Nephron progenitor cell (in vitro differentiated cells): Measurements from ENCODE around the gene RARB.

Experiments
- DNase-seq: peaks from one replicate; pipeline ENCODE4 v3.0.0; 2021
- H3K27ac Mint-ChIP-seq: 2 replicates; pipeline ENCODE4 v1.8.0; 2021; ENCODE audit warnings: mild to moderate bottlenecking, moderate library complexity, mixed read lengths
- H3K27me3 Mint-ChIP-seq: 2 replicates; pipeline ENCODE4 v1.8.0; 2021; ENCODE audit warnings: mild to moderate bottlenecking, low read depth, mixed read lengths; ENCODE audit not compliant: poor library complexity
- H3K36me3 Mint-ChIP-seq: 2 replicates; pipeline ENCODE4 v1.8.0; 2021; ENCODE audit warnings: low read depth, mixed read lengths
- H3K4me1 Mint-ChIP-seq: 2 replicates; pipeline ENCODE4 v1.8.0; 2021; ENCODE audit warnings: mixed read lengths
- H3K4me3 Mint-ChIP-seq: 2 replicates; pipeline ENCODE4 v1.8.0; 2021; ENCODE audit warnings: mild to moderate bottlenecking, moderate library complexity, mixed read lengths
- H3K9me3 Mint-ChIP-seq: 2 replicates; pipeline ENCODE4 v1.8.0; 2021; ENCODE audit warnings: mild to moderate bottlenecking, moderate library complexity, mixed read lengths
- TF ChIP-seq, protein P1 (sequence below): fragments of 200-600 bp; sonication (generic); IDR thresholded peaks from 2 replicates; pipeline ENCODE4 v1.5.0; 2021; ENCODE audit warnings: antibody characterized with exemption

The RARB gene

DNA sequence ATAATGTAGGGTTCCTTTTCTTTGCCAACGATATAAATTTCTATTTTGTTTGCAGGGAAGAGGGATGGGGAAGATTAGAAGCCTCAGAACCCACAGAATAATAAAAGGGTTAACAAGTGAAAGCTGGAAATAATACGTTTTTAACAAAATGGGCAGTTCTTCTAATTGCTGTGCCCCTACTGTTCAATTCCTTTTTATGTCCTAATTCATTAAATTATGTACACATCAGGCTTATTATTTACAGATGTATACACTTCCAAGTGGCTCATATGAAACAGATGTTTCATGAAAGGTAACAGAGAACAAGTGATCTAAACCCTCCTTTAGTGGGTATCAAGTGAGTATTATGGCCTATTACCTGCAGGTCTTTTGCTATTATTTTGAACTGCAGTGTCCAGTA is 16.2 kb downstream of the RARB start:
- H3K4me1 Mint-ChIP-seq = peaks cover 15% of the 10 kb centered on the region
- H3K27me3 Mint-ChIP-seq = no peaks in the 10 kb centered on the region
- H3K36me3 Mint-ChIP-seq = peaks cover 5% of the 10 kb centered on the region
- H3K9me3 Mint-ChIP-seq = no peaks in the 10 kb centered on the region
- DNase-seq = no peak
- no peak overlapping the region for H3K4me3 Mint-ChIP-seq
- TF ChIP-seq, protein P1, sequence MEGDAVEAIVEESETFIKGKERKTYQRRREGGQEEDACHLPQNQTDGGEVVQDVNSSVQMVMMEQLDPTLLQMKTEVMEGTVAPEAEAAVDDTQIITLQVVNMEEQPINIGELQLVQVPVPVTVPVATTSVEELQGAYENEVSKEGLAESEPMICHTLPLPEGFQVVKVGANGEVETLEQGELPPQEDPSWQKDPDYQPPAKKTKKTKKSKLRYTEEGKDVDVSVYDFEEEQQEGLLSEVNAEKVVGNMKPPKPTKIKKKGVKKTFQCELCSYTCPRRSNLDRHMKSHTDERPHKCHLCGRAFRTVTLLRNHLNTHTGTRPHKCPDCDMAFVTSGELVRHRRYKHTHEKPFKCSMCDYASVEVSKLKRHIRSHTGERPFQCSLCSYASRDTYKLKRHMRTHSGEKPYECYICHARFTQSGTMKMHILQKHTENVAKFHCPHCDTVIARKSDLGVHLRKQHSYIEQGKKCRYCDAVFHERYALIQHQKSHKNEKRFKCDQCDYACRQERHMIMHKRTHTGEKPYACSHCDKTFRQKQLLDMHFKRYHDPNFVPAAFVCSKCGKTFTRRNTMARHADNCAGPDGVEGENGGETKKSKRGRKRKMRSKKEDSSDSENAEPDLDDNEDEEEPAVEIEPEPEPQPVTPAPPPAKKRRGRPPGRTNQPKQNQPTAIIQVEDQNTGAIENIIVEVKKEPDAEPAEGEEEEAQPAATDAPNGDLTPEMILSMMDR = no peak
- no peak overlapping the region for H3K27ac Mint-ChIP-seq

DNA sequence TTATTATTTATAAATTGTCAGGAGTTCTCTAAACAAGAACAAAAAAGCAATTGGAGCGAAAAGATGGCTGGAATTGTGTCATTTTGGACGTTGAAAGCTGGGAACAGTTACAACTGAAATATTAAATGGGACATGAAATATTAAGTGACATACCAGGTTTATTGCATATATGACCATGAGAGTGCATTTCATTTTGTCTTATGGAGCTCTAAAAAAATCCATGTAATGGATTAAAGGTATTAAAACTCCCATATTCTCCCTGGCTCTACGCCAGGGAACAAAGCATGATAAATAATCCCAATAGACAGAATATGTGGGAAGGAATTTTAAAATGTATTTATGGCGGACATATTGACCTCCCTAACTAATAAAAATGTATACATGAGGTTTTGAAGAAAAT is 17.7 kb downstream of the RARB start:
- TF ChIP-seq, protein P1 = no peak
- Mint-ChIP-seq H3K4me3 (no peak overlapping the region), H3K27me3 (no peaks in the 10 kb centered on the region), H3K27ac (no peak overlapping the region), H3K36me3 (peaks cover 5% of the 10 kb centered on the region), H3K4me1 (peaks cover 18% of the 10 kb centered on the region), H3K9me3 (no peaks in the 10 kb centered on the region)
- no peak for DNase-seq

DNA sequence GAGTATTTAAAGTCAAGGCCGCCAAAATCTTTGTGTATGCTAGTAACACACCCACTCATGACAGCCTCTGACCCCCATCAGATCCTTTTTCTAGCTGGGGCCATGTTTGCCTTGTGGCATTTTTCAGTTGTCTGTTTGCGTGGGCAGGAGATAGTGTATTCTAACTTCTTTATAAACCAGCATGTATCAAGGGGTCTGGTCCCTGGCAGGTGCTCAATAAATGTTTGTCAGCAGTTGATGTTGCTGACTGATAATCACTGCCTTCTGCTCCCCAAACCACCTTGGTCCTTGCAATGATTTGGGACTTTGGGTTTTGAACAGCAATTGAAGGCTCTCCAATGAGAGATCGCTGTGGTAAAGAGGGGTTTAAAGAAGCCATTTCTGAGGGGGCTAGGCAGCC is 19.2 kb downstream of the RARB start:
- Mint-ChIP-seq H3K27me3 (no peaks in the 10 kb centered on the region), H3K4me3 (no peak overlapping the region), H3K4me1 (peaks cover 20% of the 10 kb centered on the region), H3K27ac (peak overlapping the region; percentile 36), H3K36me3 (peaks cover 6% of the 10 kb centered on the region), H3K9me3 (no peaks in the 10 kb centered on the region)
- no peak for DNase-seq
- TF ChIP-seq, protein P1 = no peak

DNA sequence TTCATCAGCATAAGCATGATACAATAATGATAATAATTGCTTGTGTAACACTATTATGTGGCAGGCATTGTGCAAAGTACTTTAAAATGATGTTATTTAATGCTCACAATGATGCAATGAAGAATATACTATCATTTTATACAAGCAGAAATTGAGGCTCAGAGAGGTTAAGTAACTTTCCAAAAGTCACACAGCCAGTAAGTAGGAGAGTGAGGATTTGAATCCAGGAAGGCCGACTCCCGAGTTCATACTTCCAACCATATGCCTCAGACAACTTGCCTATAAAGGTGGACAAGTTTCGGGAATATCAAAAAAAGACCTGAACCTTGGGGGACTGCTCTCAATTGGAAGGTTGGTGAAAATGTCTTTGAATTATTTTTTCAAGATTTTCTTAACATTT is 19.9 kb downstream of the RARB start:
- Mint-ChIP-seq H3K27ac (no peak overlapping the region), H3K4me1 (peaks cover 21% of the 10 kb centered on the region), H3K9me3 (no peaks in the 10 kb centered on the region), H3K36me3 (peaks cover 6% of the 10 kb centered on the region), H3K27me3 (no peaks in the 10 kb centered on the region), H3K4me3 (no peak overlapping the region)
- no peak for DNase-seq
- TF ChIP-seq, protein P1 = no peak

DNA sequence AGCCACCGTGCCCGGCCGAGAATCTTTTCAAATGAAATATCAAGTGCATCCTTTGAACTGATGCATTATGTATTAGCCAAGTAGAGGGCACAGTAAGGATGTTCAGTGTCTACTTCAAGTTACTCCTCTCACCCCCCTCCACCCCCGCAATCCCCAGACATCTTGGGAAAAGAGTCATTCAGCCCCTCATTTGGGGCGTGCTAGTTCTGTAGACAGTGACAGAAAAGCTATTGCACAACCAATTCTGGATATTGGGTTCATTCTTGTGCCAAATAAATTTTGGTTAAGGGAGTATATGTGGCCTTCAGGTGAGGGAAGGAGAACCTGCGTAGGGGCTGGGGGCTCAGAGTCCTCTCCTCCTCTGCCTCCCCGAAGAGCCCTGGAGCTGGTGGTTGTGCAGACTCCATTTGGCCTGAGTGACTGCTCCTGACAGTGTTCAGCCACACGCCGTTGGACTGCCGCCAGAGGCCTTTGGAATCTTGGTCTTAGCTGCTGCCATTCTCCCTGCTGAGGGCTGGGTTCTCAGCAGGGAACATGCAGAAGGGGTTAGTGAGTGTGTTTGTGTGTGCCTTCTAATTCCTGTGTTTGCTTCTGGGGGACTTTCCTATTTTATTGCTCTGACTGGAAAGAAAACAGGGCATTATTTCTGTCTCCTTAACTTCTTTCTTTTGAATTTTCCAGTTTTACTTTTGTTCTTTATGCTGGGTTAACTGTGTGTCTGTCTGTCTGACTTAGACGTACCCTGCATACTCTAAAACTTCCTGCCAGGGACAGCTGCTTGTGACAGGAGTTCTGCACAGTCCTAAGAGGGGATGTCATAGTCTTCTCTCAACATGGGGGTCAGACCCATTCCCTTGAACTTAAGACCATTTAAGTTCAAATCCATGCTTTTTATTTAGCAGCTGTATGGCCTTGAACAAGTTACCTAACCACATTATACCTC is 21.0 kb downstream of the RARB start:
- no peak for DNase-seq
- TF ChIP-seq, protein P1 = no peak
- H3K36me3 Mint-ChIP-seq = peaks cover 6% of the 10 kb centered on the region
- H3K4me3 Mint-ChIP-seq = no peak overlapping the region
- no peaks in the 10 kb centered on the region for H3K9me3 Mint-ChIP-seq
- peaks cover 2% of the 10 kb centered on the region for H3K27me3 Mint-ChIP-seq
- H3K27ac Mint-ChIP-seq = peak overlapping the region; percentile 41
- H3K4me1 Mint-ChIP-seq = peaks cover 32% of the 10 kb centered on the region

DNA sequence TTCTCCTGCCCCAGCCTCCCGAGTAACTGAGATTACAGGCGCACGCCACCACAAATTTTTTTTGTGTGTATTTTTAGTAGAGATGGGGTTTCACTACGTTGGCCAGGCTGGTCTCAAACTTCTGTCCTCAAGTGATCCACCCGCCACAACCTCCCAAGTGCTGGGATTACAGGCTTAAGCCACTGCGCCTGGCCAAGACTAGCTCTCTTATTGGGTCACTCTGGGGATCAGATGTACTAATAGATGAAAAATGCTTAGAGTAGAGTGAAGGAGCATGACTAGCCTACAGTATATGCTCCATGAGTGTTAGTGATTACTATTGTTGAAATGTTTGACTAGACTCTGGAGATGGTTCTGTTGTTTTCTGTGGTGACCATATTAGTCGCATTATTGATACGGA is 21.8 kb downstream of the RARB start:
- Mint-ChIP-seq H3K27me3 (peaks cover 2% of the 10 kb centered on the region), H3K9me3 (no peaks in the 10 kb centered on the region), H3K4me3 (no peak overlapping the region), H3K27ac (peak overlapping the region; percentile 39), H3K4me1 (peaks cover 40% of the 10 kb centered on the region), H3K36me3 (peaks cover 6% of the 10 kb centered on the region)
- DNase-seq = no peak
- TF ChIP-seq, protein P1 = no peak
